Pancreas (tissue), 10 donors: ENCODE results near the gene CAT. TPM values are rescaled to one million over a fixed set of nuclear protein-coding genes. Genes with fewer than 3 reads are reported as not detected.

Experiments used
- ATAC-seq, 4 donors: fragments of 200-7000 bp; cut with Tn5 transposase; one replicate each; pipeline versions ENCODE4 v1.8.0 to v1.9.1; 2020; ENCODE audit warnings: mild to moderate bottlenecking in 4 of 4, moderate library complexity in 4 of 4
- DNase-seq, 6 donors: peaks; one replicate each; pipeline ENCODE4 v3.0.0-alpha.2; 2020
- FAIRE-seq: peaks from 2 replicates; lab custom pipeline; 2012; peaks lifted over from hg19 to GRCh38; lab: Jason Lieb, UNC
- H3K27ac ChIP-seq, 4 donors: fragments of 200-600 bp; sonication (generic); 1 replicate in 3 of 4; 2 replicates in 1 of 4; pipeline versions ENCODE4 v1.5.0 to v1.8.0; 2020
- H3K27me3 ChIP-seq, 4 donors: fragments of 200-600 bp; one replicate each; pipeline ENCODE4 v1.8.0; 2021
- H3K36me3 ChIP-seq, 3 donors: fragments of 200-600 bp; sonication (generic) in 1 of 3; one replicate each; pipeline versions ENCODE4 v1.5.0 to v1.8.0; 2020 to 2021
- H3K4me1 ChIP-seq, 3 donors: fragments of 200-600 bp; one replicate each; pipeline ENCODE4 v1.8.0; 2021
- H3K4me3 ChIP-seq, 4 donors: fragments of 200-600 bp; sonication (generic) in 2 of 4; one replicate each; pipeline versions ENCODE4 v1.5.0 to v1.8.0; 2020 to 2021
- H3K9me3 ChIP-seq, 4 donors: fragments of 200-600 bp; one replicate each; pipeline ENCODE4 v1.8.0; 2021
- WGBS, 2 donors: extraction: QIAGEN DNeasy Blood & Tissue Kit; methylation state at CpG; one replicate each; pipeline ENCODE4 v1.1.7; 2013; 5-methylcytosine and 5-hydroxymethylcytosine counted together
- intact Hi-C, 3 donors: fragments of 100-400 bp; cut with DNase I; formaldehyde crosslinking; loops; one replicate each; pipeline versions ENCODE4 v1.11.1 to v1.14.2; 2022
- polyA plus RNA-seq, 2 donors: library from polyadenylated mRNA; stranded (reverse); fragments of 200-250 nt; gene quantifications; one replicate each; pipeline ENCODE4 v1.2.3, GENCODE V29; 2013
- total RNA-seq, 6 donors: library from RNA; stranded (reverse); fragmentation: NEBNext Ultra II Directional in 4 of 6; extraction: Animal tissue kit (Norgen Biotek cat#: 25700) in 4 of 6; gene quantifications; one replicate each; pipeline versions ENCODE4 v1.2.1 to v1.2.4, GENCODE V29; 2021 to 2023
- TF ChIP-seq, protein P1 (sequence below), 4 donors: fragments of 200-600 bp; sonication (generic) in 3 of 4; IDR thresholded peaks; one replicate each; pipeline versions ENCODE4 v1.5.0 to v1.8.0; 2021; ENCODE audit warnings: antibody characterized with exemption in 4 of 4
- donor health status: healthy with polysubstance abuse.
- donor health status: DM: no; HTN: no; CAD: no; lungs with moderate emphysema.
- donor health status: DM: no; HTN: no; CAD: no.
- donor health status: control.
- donor health status: control.
- donor health status: Bipolar disorder and iron deficiency.
- donor health status: DM: yes; HTN: yes; CAD: no.
- donor health status: DM: no; HTN: no; CAD: no.
- donor health status: DM: no; HTN: no; CAD: no.
- donor health status: DM: yes; HTN: yes; CAD: no.

CAT gene
- total and polyA plus RNA-seq, 8 donors, result 26.6 to 53.5 (median 46.2) TPM

DNA sequence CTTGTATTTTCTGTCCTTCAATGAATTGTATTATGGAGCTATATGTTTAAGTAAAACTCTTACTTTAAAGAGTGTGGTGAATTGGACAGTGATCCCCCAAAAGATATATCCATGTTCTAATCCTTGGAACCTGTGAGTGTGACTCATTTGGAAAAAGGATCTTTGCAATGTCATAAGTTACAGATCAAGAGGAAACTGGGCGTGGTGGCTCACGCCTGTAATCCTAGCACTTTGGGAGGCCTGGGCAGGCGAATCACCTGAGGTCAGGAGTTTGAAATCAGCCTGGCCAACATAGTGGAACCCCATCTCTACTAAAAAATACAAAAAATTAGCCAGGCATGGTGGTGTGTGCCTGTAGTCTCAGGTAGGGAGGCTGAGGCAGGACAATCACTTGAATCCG lies 38.1 kb downstream of the CAT start:
- TF ChIP-seq, protein P1, sequence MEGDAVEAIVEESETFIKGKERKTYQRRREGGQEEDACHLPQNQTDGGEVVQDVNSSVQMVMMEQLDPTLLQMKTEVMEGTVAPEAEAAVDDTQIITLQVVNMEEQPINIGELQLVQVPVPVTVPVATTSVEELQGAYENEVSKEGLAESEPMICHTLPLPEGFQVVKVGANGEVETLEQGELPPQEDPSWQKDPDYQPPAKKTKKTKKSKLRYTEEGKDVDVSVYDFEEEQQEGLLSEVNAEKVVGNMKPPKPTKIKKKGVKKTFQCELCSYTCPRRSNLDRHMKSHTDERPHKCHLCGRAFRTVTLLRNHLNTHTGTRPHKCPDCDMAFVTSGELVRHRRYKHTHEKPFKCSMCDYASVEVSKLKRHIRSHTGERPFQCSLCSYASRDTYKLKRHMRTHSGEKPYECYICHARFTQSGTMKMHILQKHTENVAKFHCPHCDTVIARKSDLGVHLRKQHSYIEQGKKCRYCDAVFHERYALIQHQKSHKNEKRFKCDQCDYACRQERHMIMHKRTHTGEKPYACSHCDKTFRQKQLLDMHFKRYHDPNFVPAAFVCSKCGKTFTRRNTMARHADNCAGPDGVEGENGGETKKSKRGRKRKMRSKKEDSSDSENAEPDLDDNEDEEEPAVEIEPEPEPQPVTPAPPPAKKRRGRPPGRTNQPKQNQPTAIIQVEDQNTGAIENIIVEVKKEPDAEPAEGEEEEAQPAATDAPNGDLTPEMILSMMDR (IDR thresholded peaks at IDR 0.05), result no peak
- WGBS, 2 donors, result 86% methylated on average over 4 of the region's 4 CpGs
- H3K27me3 ChIP-seq, result no peaks in the 10 kb centered on the region
- H3K27ac ChIP-seq, result no peak overlapping the region
- DNase-seq (no peak), FAIRE-seq (no peak), ATAC-seq (no peak)
- no peaks in the 10 kb centered on the region for H3K9me3 ChIP-seq
- intact Hi-C loops, result no loop called here
- H3K4me3 ChIP-seq, result no peak overlapping the region
- H3K36me3 ChIP-seq, result peaks cover 0 to 13% (median 0%) of the 10 kb centered on the region in 3 donors
- H3K4me1 ChIP-seq, result no peaks in the 10 kb centered on the region

DNA sequence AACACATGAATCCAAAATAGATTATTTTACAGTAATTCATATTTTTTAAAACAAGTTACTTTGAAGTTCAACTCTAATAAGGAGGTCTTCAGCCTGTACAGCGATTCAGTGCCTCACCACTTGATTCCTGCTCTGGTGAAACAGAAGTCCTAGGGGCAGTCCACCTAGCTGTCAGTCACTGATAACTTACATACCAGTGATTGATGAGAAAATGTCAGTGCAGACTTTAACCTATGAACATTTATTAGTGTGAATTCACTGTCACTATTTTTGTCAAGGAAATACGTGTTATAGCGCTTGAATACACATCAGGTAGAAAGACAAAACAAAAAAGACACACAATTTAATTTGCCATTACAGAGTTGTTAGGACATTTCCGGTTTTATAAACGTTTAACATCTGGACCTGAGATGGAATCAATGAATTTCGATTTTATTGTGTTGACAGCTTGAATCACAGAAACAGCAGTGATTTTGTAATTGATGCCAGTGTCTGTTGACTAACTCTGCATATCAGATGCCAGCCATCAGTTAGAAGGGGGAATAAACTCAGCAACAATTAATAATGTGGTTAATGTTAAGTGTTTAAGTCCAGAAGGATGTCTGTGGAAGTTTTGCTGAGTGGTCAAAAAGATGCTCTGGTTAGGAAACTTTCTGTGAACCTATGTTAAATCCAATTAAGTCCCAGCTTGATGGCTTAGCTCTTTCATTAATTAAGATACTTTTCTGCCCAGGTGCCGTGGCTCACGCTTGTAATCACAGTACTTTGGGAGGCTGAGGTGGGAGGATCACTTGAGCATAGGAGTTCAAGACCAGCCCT lies 40.3 kb downstream of the CAT start:
- Histone ChIP-seq H3K4me1 (no peaks in the 10 kb centered on the region), H3K4me3 (no peak overlapping the region), H3K27ac (no peak overlapping the region), H3K9me3 (no peaks in the 10 kb centered on the region), H3K27me3 (no peaks in the 10 kb centered on the region), H3K36me3 (no peaks in the 10 kb centered on the region)
- DNase-seq (no peak), ATAC-seq (no peak), FAIRE-seq (no peak)
- intact Hi-C loops, result no loop called here
- TF ChIP-seq, protein P1 (IDR thresholded peaks at IDR 0.05), result no peak
- 55 to 61% methylated on average over 8 of the region's 8 CpGs for WGBS, 2 donors

DNA sequence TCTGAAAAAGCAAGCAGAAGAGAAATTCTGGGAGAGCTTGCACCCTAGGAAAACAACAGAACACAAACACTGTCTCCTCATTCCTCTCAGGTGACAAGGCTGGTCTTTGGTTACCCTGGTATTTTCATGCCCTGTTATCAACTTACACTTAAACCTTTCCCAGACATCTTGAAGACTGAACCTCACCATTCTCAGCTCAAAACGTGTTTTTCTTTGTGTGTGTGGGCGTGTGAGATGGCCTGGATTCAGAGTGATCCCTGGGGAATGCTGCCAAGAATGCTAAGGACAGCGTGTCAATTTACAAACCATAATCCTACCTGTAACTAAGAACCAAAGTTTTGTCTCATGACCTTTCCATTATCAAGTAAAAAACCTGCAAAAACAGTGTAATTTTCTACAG lies 41.6 kb downstream of the CAT start:
- no peak for ATAC-seq
- no peak for FAIRE-seq
- intact Hi-C loops, result loop anchor here in 1 of 3 donors (10.0 kb wide), 1 partner anchor 106 kb away; no protein-coding TSS in a partner anchor

DNA sequence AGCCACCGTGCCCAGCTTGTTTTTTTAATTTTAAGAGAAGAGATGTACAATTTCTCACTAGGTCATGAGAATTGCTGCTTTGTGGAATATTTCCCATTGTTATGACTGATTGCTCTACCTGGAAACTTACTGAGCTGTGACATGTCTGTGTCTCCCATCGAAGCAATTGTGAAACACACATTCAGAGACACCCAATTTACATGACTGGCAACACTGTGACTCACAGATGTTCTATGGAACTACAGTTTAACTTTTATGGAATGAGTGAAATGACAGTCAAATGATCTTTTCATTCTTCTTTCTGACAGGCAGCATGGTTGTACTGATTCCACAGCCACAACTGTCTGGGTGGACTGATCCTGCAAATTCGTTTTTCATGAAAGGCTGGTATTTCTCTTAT lies 42.6 kb downstream of the CAT start:
- TF ChIP-seq, protein P1 (IDR thresholded peaks at IDR 0.05), result no peak
- Histone ChIP-seq H3K27me3 (no peaks in the 10 kb centered on the region), H3K4me3 (no peak overlapping the region), H3K9me3 (no peaks in the 10 kb centered on the region), H3K36me3 (no peaks in the 10 kb centered on the region), H3K4me1 (no peaks in the 10 kb centered on the region), H3K27ac (no peak overlapping the region)
- ATAC-seq, result no peak
- intact Hi-C loops, result loop anchor here in 1 of 3 donors (10.0 kb wide), 1 partner anchor 107 kb away; no protein-coding TSS in a partner anchor
- 64 to 85% methylated on average over 3 of the region's 3 CpGs for WGBS, 2 donors
- FAIRE-seq, result no peak
- DNase-seq, result no peak

More for the DNA sequence above, 41.6 kb downstream of the CAT start:
- Histone ChIP-seq H3K4me3 (no peak overlapping the region), H3K4me1 (no peaks in the 10 kb centered on the region), H3K9me3 (no peaks in the 10 kb centered on the region), H3K27me3 (no peaks in the 10 kb centered on the region), H3K27ac (no peak overlapping the region), H3K36me3 (no peaks in the 10 kb centered on the region)
- DNase-seq, result no peak
- 27 to 35% methylated on average over 3 of the region's 3 CpGs for WGBS, 2 donors
- TF ChIP-seq, protein P1 (IDR thresholded peaks at IDR 0.05), result no peak
